HG03378 (cell line): Measurements from ENCODE around the gene DEFB121.
"Not testable (repeated sequence)": the region's sequence is repeated elsewhere in the genome, so short reads cannot be mapped to it uniquely, and the experiment has no call there.

ENCODE experiments used
- ATAC-seq: cut with Tn5 transposase; IDR thresholded peaks from one replicate; pipeline ENCODE4 v1.9.1; 2021; ENCODE audit warnings: mild to moderate bottlenecking, moderate library complexity; ENCODE audit not compliant: unreplicated experiment

DEFB121 gene

GRCh38 chr20:31406115-31406514, at the start of gene DEFB121:
DEFB121 (minus strand) TSS chr20:31406215; CDS start chr20:31406152, 63 bp downstream.
- no peak for ATAC-seq

GRCh38 chr20:31454361-31454760, 48.3 kb upstream of the DEFB121 start:
- no peak for ATAC-seq

- ATAC-seq = no peak
These were observed 46.6 kb upstream of the DEFB121 start for GRCh38 chr20:31452575-31452974.

- no peak for ATAC-seq
These were observed 43.7 kb upstream of the DEFB121 start for GRCh38 chr20:31449511-31450414.

GRCh38 chr20:31446084-31446819, 40.2 kb upstream of the DEFB121 start:
- ATAC-seq = no peak

- no peak for ATAC-seq
These were observed 34.1 kb upstream of the DEFB121 start, which contains the start of gene DEFB123 for GRCh38 chr20:31440012-31440659. DEFB123 (plus strand) TSS chr20:31440632; CDS start chr20:31440699, 67 bp downstream.

GRCh38 chr20:31430568-31431115, 24.6 kb upstream of the DEFB121 start:
- ATAC-seq = no peak

- ATAC-seq = not testable (repeated sequence)
These were observed 21.6 kb upstream of the DEFB121 start for GRCh38 chr20:31427576-31427975.

GRCh38 chr20:31426891-31427551, 21.0 kb upstream of the DEFB121 start:
- not testable (repeated sequence) for ATAC-seq

- ATAC-seq = no peak
These were observed 19.8 kb upstream of the DEFB121 start for GRCh38 chr20:31425797-31426196.

GRCh38 chr20:31418307-31418706, 12.3 kb upstream of the DEFB121 start:
- no peak for ATAC-seq

- ATAC-seq = no peak
These were observed 9.6 kb upstream of the DEFB121 start for GRCh38 chr20:31415653-31416052.

GRCh38 chr20:31414381-31414780, 8.4 kb upstream of the DEFB121 start:
- ATAC-seq = no peak

- no peak for ATAC-seq
These were observed 4.0 kb upstream of the DEFB121 start for GRCh38 chr20:31410011-31410410.

GRCh38 chr20:31403886-31404285, 2.1 kb downstream of the DEFB121 start:
- no peak for ATAC-seq

- ATAC-seq = no peak
These were observed 11.1 kb downstream of the DEFB121 start for GRCh38 chr20:31394900-31395299.

- no peak for ATAC-seq
These were observed 13.2 kb downstream of the DEFB121 start for GRCh38 chr20:31392836-31393235.

GRCh38 chr20:31390490-31390889, 15.5 kb downstream of the DEFB121 start, which contains the start of gene DEFB119:
DEFB119 (minus strand) TSS chr20:31390590; CDS start chr20:31390483, 107 bp downstream.
- ATAC-seq = no peak

GRCh38 chr20:31374346-31374745, 31.7 kb downstream of the DEFB121 start:
- no peak for ATAC-seq

- no peak for ATAC-seq
These were observed 37.7 kb downstream of the DEFB121 start, which contains the start of gene DEFB118 for GRCh38 chr20:31368301-31368700. DEFB118 (plus strand) TSS chr20:31368601; CDS start chr20:31368651, 50 bp downstream.
